HepG2 (cell line): Measurements from ENCODE around the gene CD72. TPM values are rescaled to one million over a fixed set of nuclear protein-coding genes. Genes with fewer than 3 reads are reported as not detected.

Experiments
- EZH2 ChIP-seq: conservative IDR thresholded peaks from 2 replicates; pipeline ENCODE4 v1.6.1; 2012; ENCODE audit warnings: mild to moderate bottlenecking, low read depth, low read length, moderate library complexity
- FOXK2 ChIP-seq: fragments of 450-650 bp; IDR thresholded peaks from 2 replicates; pipeline ENCODE4 v1.6.1; 2016
- FOXM1 ChIP-seq: sonication (generic); formaldehyde crosslinking; IDR thresholded peaks from 2 replicates; pipeline ENCODE4 v1.5.0; 2020; ENCODE audit warnings: missing genetic modification reagents
- IKZF1 ChIP-seq: fragments of 450-650 bp; IDR thresholded peaks from 2 replicates; pipeline ENCODE4 v1.7.1; 2016
- IKZF4 ChIP-seq: sonication (generic); formaldehyde crosslinking; IDR thresholded peaks from 2 replicates; pipeline ENCODE4 v1.5.1; 2020; ENCODE audit warnings: borderline replicate concordance, mild to moderate bottlenecking, low read depth, missing genetic modification reagents; ENCODE audit errors: not compliant biosample characterization
- KAT2B ChIP-seq: fragments of 150-350 bp; IDR thresholded peaks from 2 replicates; pipeline ENCODE4 v1.6.1; 2014; ENCODE audit warnings: low read depth, low read length, borderline replicate concordance
- NFE2L2 ChIP-seq: fragments of 150-350 bp; IDR thresholded peaks from 2 replicates; pipeline ENCODE4 v1.6.1; 2014; ENCODE audit warnings: low read length
- RBFOX2 ChIP-seq: fragments of 200-400 bp; formaldehyde crosslinking; IDR thresholded peaks from 2 replicates; pipeline ENCODE4 v1.6.1; 2017; ENCODE audit warnings: low read depth, mild to moderate bottlenecking, low read length
- RNF219 ChIP-seq: sonication (generic); formaldehyde crosslinking; IDR thresholded peaks from 2 replicates; pipeline ENCODE4 v1.5.0; 2020; ENCODE audit warnings: mild to moderate bottlenecking, missing genetic modification reagents
- SAFB2 ChIP-seq: sonication (generic); formaldehyde crosslinking; IDR thresholded peaks from 2 replicates; pipeline ENCODE4 v1.5.1; 2020; ENCODE audit warnings: missing genetic modification reagents, low read depth, mild to moderate bottlenecking, borderline replicate concordance
- TFDP2 ChIP-seq: sonication (generic); formaldehyde crosslinking; IDR thresholded peaks from 2 replicates; pipeline ENCODE4 v1.4.0; 2020; ENCODE audit warnings: missing genetic modification reagents
- TOE1 ChIP-seq: sonication (generic); formaldehyde crosslinking; IDR thresholded peaks from 2 replicates; pipeline ENCODE4 v1.4.0; 2020; ENCODE audit warnings: mild to moderate bottlenecking, missing genetic modification reagents
- ZFX ChIP-seq: sonication (generic); formaldehyde crosslinking; IDR thresholded peaks from 2 replicates; pipeline ENCODE4 v1.4.0; 2020; ENCODE audit warnings: mild to moderate bottlenecking, low read depth, missing genetic modification reagents, moderate library complexity
- ZKSCAN5 ChIP-seq: sonication (generic); formaldehyde crosslinking; IDR thresholded peaks from 2 replicates; pipeline ENCODE4 v1.5.1; 2020; ENCODE audit warnings: mild to moderate bottlenecking, missing genetic modification reagents
- ZNF3 ChIP-seq: IDR thresholded peaks from 2 replicates; pipeline ENCODE4 v1.7.0; 2017; ENCODE audit warnings: inconsistent platforms
- ZNF501 ChIP-seq: sonication (generic); formaldehyde crosslinking; IDR thresholded peaks from 2 replicates; pipeline ENCODE4 v1.5.1; 2020; ENCODE audit warnings: mild to moderate bottlenecking, moderate library complexity, missing genetic modification reagents
- ZNF550 ChIP-seq: sonication (generic); formaldehyde crosslinking; IDR thresholded peaks from 2 replicates; pipeline ENCODE4 v1.4.0; 2020; ENCODE audit warnings: mild to moderate bottlenecking, missing genetic modification reagents, borderline replicate concordance
- ZNF552 ChIP-seq: sonication (generic); formaldehyde crosslinking; IDR thresholded peaks from 2 replicates; pipeline ENCODE4 v1.9.0; 2022; ENCODE audit warnings: missing genetic modification reagents, mild to moderate bottlenecking, borderline replicate concordance
- ZSCAN12 ChIP-seq: sonication (generic); formaldehyde crosslinking; IDR thresholded peaks from 2 replicates; pipeline ENCODE4 v1.9.0; 2021; ENCODE audit warnings: mild to moderate bottlenecking, missing genetic modification reagents
- ZSCAN25 ChIP-seq: sonication (generic); formaldehyde crosslinking; IDR thresholded peaks from 2 replicates; pipeline ENCODE4 v1.8.0; 2022; ENCODE audit warnings: mild to moderate bottlenecking, missing genetic modification reagents
- ZSCAN29 ChIP-seq: sonication (generic); formaldehyde crosslinking; conservative IDR thresholded peaks from 2 replicates; pipeline ENCODE4 v1.4.0; 2020; ENCODE audit warnings: mild to moderate bottlenecking, missing genetic modification reagents
- ZSCAN30 ChIP-seq: sonication (generic); formaldehyde crosslinking; IDR thresholded peaks from 2 replicates; pipeline ENCODE4 v1.5.0; 2020; ENCODE audit warnings: mild to moderate bottlenecking, missing genetic modification reagents
- polyA plus RNA-seq, 8 experiments: library from polyadenylated mRNA; depleted of rRNA in 3 of 8; stranded (reverse) in 7 of 8; unstranded in 1 of 8; fragments of >200 nt; fragmentation: Illumina TruSeq in 4 of 8; extraction: Trizol in 4 of 8; gene quantifications; 2 replicates each; pipeline versions ENCODE4 v1.2.1 to v1.2.3, GENCODE V29; 2011 to 2016; ENCODE audit warnings: low read depth in 4 of 8, missing spikeins in 1 of 8, mixed read lengths in 1 of 8; ENCODE audit not compliant: insufficient read depth in 1 of 8
- total RNA-seq, 5 experiments: library from RNA; depleted of rRNA; stranded (reverse); fragments of >200 nt; fragmentation: Illumina TruSeq; extraction: Trizol; gene quantifications; 2 replicates each; pipeline ENCODE4 v1.2.3, GENCODE V29; 2016; ENCODE audit warnings: low read depth in 1 of 5
- TF ChIP-seq, protein P1 (sequence below): sonication (generic); formaldehyde crosslinking; IDR thresholded peaks from 2 replicates; pipeline ENCODE4 v1.5.0; 2020; ENCODE audit warnings: missing genetic modification reagents
- TF ChIP-seq, protein P2 (sequence below): IDR thresholded peaks from 2 replicates; pipeline ENCODE4 v1.6.1; 2012; ENCODE audit warnings: inconsistent platforms
- TF ChIP-seq, protein P3 (sequence below): sonication (generic); formaldehyde crosslinking; IDR thresholded peaks from 2 replicates; pipeline ENCODE4 v1.5.0; 2020; ENCODE audit warnings: mild to moderate bottlenecking, missing genetic modification reagents

The CD72 gene
- total and polyA plus RNA-seq, 2 of the 13 experiments (the other 11 are each of a cell fraction or from before 2014, with no cell fraction given), result 0.18 to 1.1 TPM

DNA sequence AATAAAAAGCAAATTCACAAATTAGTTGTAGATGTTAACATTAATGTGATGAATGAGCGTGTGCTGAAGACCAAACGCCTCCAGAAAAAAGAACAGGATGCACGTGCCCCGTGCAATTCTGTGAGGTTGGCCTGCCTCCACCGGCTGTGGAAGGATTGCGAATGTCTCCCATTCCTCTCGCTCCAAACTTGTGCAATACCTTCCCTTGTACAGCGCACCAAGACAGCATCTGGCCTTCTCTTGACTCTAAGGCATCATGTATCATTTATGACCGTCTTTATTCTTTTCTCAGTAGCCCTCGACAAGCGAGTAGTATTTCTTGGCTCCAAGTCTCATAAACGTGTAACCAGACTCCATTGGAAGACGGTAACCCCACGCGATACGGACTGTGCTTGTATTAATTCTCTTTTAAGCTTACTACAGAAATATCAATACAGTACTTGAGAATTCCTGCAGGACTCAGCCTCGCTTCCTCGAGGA is 14.7 kb downstream of the CD72 start (continued):
- no peak for TF ChIP-seq IKZF4 (CRISPR knock-in tag)
- TF ChIP-seq IKZF1, result no peak
- no peak for TF ChIP-seq SAFB2 (CRISPR knock-in tag)
- no peak; the same call in 1 of the 2 replicates for TF ChIP-seq TFDP2 (CRISPR knock-in tag)
- 0 out of 2 replicates have a peak, but pooled peaks have one; percentile 35 for TF ChIP-seq RNF219 (CRISPR knock-in tag)
- no peak for TF ChIP-seq FOXK2
- TF ChIP-seq ZSCAN29 (CRISPR knock-in tag), result no peak
- TF ChIP-seq, protein P1, sequence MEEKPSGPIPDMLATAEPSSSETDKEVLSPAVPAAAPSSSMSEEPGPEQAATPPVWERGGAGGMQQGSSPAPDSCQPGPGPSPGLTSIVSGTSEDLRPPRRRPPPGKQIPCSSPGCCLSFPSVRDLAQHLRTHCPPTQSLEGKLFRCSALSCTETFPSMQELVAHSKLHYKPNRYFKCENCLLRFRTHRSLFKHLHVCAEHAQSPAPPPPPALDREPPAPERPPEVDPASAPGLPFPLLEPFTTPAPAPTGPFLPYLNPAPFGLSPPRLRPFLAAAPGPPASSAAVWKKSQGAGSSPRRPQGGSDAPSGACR (CRISPR knock-in tag), result peak; percentile 92; the same call in 1 of the 2 replicates
- TF ChIP-seq ZNF3, result no peak
- no peak for TF ChIP-seq ZSCAN12 (CRISPR knock-in tag)
- TF ChIP-seq RBFOX2, result no peak
- TF ChIP-seq KAT2B, result no peak
- TF ChIP-seq ZSCAN30 (CRISPR knock-in tag), result 0 out of 2 replicates have a peak, but pooled peaks have one; percentile 56
- TF ChIP-seq, protein P2, sequence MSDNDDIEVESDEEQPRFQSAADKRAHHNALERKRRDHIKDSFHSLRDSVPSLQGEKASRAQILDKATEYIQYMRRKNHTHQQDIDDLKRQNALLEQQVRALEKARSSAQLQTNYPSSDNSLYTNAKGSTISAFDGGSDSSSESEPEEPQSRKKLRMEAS, result peak; percentile 61
- TF ChIP-seq, protein P3, sequence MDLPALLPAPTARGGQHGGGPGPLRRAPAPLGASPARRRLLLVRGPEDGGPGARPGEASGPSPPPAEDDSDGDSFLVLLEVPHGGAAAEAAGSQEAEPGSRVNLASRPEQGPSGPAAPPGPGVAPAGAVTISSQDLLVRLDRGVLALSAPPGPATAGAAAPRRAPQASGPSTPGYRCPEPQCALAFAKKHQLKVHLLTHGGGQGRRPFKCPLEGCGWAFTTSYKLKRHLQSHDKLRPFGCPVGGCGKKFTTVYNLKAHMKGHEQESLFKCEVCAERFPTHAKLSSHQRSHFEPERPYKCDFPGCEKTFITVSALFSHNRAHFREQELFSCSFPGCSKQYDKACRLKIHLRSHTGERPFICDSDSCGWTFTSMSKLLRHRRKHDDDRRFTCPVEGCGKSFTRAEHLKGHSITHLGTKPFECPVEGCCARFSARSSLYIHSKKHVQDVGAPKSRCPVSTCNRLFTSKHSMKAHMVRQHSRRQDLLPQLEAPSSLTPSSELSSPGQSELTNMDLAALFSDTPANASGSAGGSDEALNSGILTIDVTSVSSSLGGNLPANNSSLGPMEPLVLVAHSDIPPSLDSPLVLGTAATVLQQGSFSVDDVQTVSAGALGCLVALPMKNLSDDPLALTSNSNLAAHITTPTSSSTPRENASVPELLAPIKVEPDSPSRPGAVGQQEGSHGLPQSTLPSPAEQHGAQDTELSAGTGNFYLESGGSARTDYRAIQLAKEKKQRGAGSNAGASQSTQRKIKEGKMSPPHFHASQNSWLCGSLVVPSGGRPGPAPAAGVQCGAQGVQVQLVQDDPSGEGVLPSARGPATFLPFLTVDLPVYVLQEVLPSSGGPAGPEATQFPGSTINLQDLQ, result peak; percentile 32; the same call in 1 of the 2 replicates
- TF ChIP-seq EZH2, result no peak
- TF ChIP-seq ZNF550, result no peak
- TF ChIP-seq ZSCAN25 (CRISPR knock-in tag), result peak; percentile 39; the same call in 1 of the 2 replicates
- TF ChIP-seq ZKSCAN5 (CRISPR knock-in tag), result no peak
- TF ChIP-seq NFE2L2, result no peak
- peak; percentile 82 for TF ChIP-seq ZNF501
- TF ChIP-seq FOXM1 (CRISPR knock-in tag), result no peak
- no peak for TF ChIP-seq ZNF552 (CRISPR knock-in tag)
- no peak for TF ChIP-seq ZFX (CRISPR knock-in tag)
- no peak for TF ChIP-seq TOE1 (CRISPR knock-in tag)
- TF ChIP-seq, all 625 proteins: peak for 55
